Caco-2 (cell line): ENCODE data around the gene CX3CR1. TPM values are rescaled to one million over a fixed set of nuclear protein-coding genes. Genes with fewer than 3 reads are reported as not detected.

Experiments used
- BruUV-seq: library from RNA; stranded (reverse); fragments of 400-500 nt; replicated peaks from 2 replicates; lab custom pipeline; 2021; lab: Mats Ljungman, UMichigan
- CTCF ChIA-PET: fragments of 300-600 bp; sonication (Branson Sonifier 250); formaldehyde crosslinking; loops from one replicate; lab custom pipeline; 2022; ENCODE audit warnings: antibody characterized with exemption; lab: Charles Lee
- POLR2A ChIA-PET: fragments of 300-600 bp; sonication (Branson Sonifier 250); formaldehyde crosslinking; loops from one replicate; lab custom pipeline; 2022; ENCODE audit warnings: antibody characterized with exemption; lab: Charles Lee
- DNase-seq, 2 experiments: peaks; one replicate each; pipeline versions ENCODE4 v3.0.0 to v3.0.0-alpha.2; 2020 to 2022
- H3K27me3 ChIP-seq: replicated peaks from 2 replicates; pipeline ENCODE4 v1.6.0; 2011; ENCODE audit warnings: low read length; ENCODE audit not compliant: control insufficient read depth, insufficient read depth
- H3K36me3 ChIP-seq: 2 replicates; pipeline ENCODE4 v1.5.1; 2011; ENCODE audit warnings: low read length; ENCODE audit not compliant: control insufficient read depth, insufficient read depth
- H3K4me1 ChIP-seq: fragments of 250-450 bp; sonication (Bioruptor Pico); 2 replicates; pipeline ENCODE4 v1.5.1; 2020; ENCODE audit warnings: mild to moderate bottlenecking
- H3K4me3 ChIP-seq: 2 replicates; pipeline ENCODE4 v1.5.1; 2011; ENCODE audit warnings: low read depth, mild to moderate bottlenecking, control low read depth, low read length
- H3K9me3 ChIP-seq: fragments of 250-450 bp; sonication (Bioruptor Pico); 2 replicates; pipeline ENCODE4 v1.5.1; 2020; ENCODE audit warnings: mild to moderate bottlenecking, moderate library complexity
- H3K27ac Mint-ChIP-seq: one replicate; pipeline ENCODE4 v1.8.0; 2022; ENCODE audit warnings: mixed read lengths; ENCODE audit not compliant: unreplicated experiment
- H3K27me3 Mint-ChIP-seq: one replicate; pipeline ENCODE4 v1.8.0; 2022; ENCODE audit warnings: mixed read lengths; ENCODE audit not compliant: insufficient read depth, unreplicated experiment
- H3K36me3 Mint-ChIP-seq: one replicate; pipeline ENCODE4 v1.8.0; 2022; ENCODE audit warnings: mild to moderate bottlenecking, mixed read lengths; ENCODE audit not compliant: insufficient read depth, unreplicated experiment
- H3K4me1 Mint-ChIP-seq: one replicate; pipeline ENCODE4 v1.8.0; 2022; ENCODE audit warnings: low read depth, mixed read lengths; ENCODE audit not compliant: unreplicated experiment
- H3K4me3 Mint-ChIP-seq: one replicate; pipeline ENCODE4 v1.8.0; 2022; ENCODE audit warnings: mild to moderate bottlenecking, moderate library complexity, mixed read lengths; ENCODE audit not compliant: unreplicated experiment
- H3K9me3 Mint-ChIP-seq: one replicate; pipeline ENCODE4 v1.8.0; 2022; ENCODE audit warnings: mixed read lengths; ENCODE audit not compliant: unreplicated experiment
- intact Hi-C: fragments of 100-400 bp; cut with micrococcal nuclease; formaldehyde crosslinking; loops from one replicate; pipeline ENCODE4 v1.10.0; 2022; ENCODE audit not compliant: unreplicated experiment
- total RNA-seq: library from RNA; stranded (reverse); gene quantifications from 2 replicates; pipeline ENCODE4 v1.2.3, GENCODE V29; 2022
- TF ChIP-seq, protein P1 (sequence below), 2 experiments: fragments of 200-600 bp in 1 of 2; IDR thresholded peaks; 1 replicate in 1 of 2; 2 replicates in 1 of 2; pipeline versions ENCODE4 v1.5.1 to v1.8.0; 2011 to 2022; ENCODE audit warnings: antibody characterized with exemption in 1 of 2, control low read depth in 1 of 2, inconsistent platforms in 1 of 2, low read depth in 1 of 2, low read length in 1 of 2, mild to moderate bottlenecking in 1 of 2, moderate library complexity in 1 of 2; ENCODE audit not compliant: insufficient read depth in 1 of 2, severe bottlenecking in 1 of 2, unreplicated experiment in 1 of 2

CX3CR1 gene
- total RNA-seq, 1 experiment from 2014 or later = 0.61 TPM

DNA sequence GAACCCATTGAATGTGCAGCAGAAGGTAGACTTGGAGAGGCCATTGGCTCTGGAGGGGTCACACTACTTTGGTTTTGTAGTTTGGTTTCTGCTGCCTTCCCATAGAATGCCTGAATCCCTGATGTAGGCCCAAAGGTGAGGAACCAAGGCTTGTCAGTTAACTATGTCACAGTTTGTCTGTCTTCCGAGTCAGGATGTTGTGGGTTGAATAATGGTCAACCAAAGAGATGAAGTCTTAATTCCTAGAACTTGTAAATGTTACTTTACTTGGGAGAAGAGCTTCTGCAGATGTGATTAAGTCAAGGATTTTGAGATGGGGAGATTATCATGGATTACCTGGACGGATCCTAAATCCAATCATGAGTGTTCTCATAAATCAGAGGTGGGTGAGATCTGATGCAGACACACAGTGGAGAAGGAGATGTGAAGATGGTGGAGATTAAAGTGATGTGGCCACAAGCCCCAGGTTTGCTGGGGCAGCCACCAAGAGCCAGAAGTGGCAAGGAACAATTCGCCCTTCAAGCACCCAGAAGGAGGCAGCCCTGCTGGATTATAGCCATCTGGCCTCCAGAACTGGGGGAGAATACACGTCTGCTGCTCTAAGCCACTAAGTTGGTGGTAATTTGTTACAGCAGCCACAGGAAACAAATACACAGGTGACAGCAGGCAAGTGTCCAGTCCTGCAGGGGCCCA lies 47.4 kb upstream of the CX3CR1 start:
- no peaks in the 10 kb centered on the region for H3K36me3 Mint-ChIP-seq
- no peaks in the 10 kb centered on the region for H3K36me3 ChIP-seq
- no TSS peak for BruUV-seq
- no peak overlapping the region for H3K27ac Mint-ChIP-seq
- H3K4me3 Mint-ChIP-seq = no peak overlapping the region
- no peak for DNase-seq
- no peaks in the 10 kb centered on the region for H3K4me1 ChIP-seq
- ChIA-PET POLR2A (no interaction called here), CTCF (no interaction called here)
- intact Hi-C loops = no loop called here
- no peaks in the 10 kb centered on the region for H3K27me3 Mint-ChIP-seq
- H3K4me1 Mint-ChIP-seq = no peaks in the 10 kb centered on the region
- H3K27me3 ChIP-seq = no peaks in the 10 kb centered on the region
- no peak overlapping the region for H3K4me3 ChIP-seq
- no peaks in the 10 kb centered on the region for H3K9me3 ChIP-seq
- H3K9me3 Mint-ChIP-seq = no peaks in the 10 kb centered on the region
- TF ChIP-seq, protein P1, sequence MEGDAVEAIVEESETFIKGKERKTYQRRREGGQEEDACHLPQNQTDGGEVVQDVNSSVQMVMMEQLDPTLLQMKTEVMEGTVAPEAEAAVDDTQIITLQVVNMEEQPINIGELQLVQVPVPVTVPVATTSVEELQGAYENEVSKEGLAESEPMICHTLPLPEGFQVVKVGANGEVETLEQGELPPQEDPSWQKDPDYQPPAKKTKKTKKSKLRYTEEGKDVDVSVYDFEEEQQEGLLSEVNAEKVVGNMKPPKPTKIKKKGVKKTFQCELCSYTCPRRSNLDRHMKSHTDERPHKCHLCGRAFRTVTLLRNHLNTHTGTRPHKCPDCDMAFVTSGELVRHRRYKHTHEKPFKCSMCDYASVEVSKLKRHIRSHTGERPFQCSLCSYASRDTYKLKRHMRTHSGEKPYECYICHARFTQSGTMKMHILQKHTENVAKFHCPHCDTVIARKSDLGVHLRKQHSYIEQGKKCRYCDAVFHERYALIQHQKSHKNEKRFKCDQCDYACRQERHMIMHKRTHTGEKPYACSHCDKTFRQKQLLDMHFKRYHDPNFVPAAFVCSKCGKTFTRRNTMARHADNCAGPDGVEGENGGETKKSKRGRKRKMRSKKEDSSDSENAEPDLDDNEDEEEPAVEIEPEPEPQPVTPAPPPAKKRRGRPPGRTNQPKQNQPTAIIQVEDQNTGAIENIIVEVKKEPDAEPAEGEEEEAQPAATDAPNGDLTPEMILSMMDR (IDR thresholded peaks at IDR 0.05; ENCODE audit: insufficient read depth in 1 of 2, low read depth in 1 of 2, low read length in 1 of 2, severe bottlenecking in 1 of 2, unreplicated experiment in 1 of 2) = no peak

DNA sequence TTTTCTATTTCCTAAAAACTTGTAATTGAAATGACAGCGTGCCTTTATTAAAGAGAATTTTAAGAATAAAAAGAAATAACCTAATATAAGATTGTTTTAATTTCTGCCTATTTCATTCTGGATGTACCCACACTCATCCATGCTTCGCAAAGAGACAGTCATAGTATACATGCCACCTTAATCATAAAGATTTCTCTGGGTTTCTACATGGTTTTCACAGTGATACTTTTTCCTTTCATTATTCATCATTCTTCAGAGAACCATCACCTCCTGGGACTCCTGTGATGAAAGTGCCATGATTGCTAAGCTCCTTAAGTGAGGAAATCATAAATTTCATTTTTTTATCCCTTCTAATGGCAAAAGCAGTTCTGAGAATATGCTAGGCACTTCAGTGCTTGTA lies 45.4 kb upstream of the CX3CR1 start:
- no peak overlapping the region for H3K27ac Mint-ChIP-seq
- H3K27me3 Mint-ChIP-seq = no peaks in the 10 kb centered on the region

DNA sequence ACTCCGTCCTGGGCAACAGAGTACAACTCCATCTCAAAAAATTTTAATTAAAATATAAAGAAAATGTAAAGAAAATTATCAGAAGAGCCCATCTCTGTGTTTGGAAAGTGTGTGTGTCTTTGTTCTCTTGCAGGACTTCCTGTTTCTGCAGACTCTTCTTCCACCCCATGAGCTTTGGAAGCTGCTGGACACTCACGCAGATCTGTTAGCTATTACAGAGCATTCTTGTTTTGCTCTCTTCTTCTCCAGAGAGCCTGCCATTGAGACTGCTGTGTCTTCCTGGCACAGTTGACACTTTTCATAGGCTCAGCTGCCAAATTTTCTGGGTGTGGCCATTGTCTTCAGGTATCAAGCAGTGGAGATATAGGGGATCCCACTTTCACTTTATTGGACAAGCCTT lies 43.7 kb upstream of the CX3CR1 start:
- Mint-ChIP-seq H3K36me3 (no peaks in the 10 kb centered on the region), H3K4me3 (no peak overlapping the region), H3K4me1 (no peaks in the 10 kb centered on the region), H3K27ac (no peak overlapping the region), H3K27me3 (no peaks in the 10 kb centered on the region), H3K9me3 (peaks cover 6% of the 10 kb centered on the region)
- no TSS peak for BruUV-seq
- ChIA-PET POLR2A (no interaction called here), CTCF (no interaction called here)
- Histone ChIP-seq H3K4me1 (no peaks in the 10 kb centered on the region), H3K36me3 (no peaks in the 10 kb centered on the region), H3K27me3 (no peaks in the 10 kb centered on the region), H3K9me3 (0 out of 2 replicates have a peak, but pooled peaks cover 5% of the 10 kb centered on the region), H3K4me3 (no peak overlapping the region)
- TF ChIP-seq, protein P1 (IDR thresholded peaks at IDR 0.05; ENCODE audit: insufficient read depth in 1 of 2, low read depth in 1 of 2, low read length in 1 of 2, severe bottlenecking in 1 of 2, unreplicated experiment in 1 of 2) = no peak
- intact Hi-C loops = no loop called here
- no peak for DNase-seq

More for the DNA sequence above, 45.4 kb upstream of the CX3CR1 start:
- Histone ChIP-seq H3K9me3 (no peaks in the 10 kb centered on the region), H3K36me3 (no peaks in the 10 kb centered on the region), H3K4me3 (no peak overlapping the region), H3K4me1 (no peaks in the 10 kb centered on the region), H3K27me3 (no peaks in the 10 kb centered on the region)
- no peaks in the 10 kb centered on the region for H3K4me1 Mint-ChIP-seq
- H3K9me3 Mint-ChIP-seq = no peaks in the 10 kb centered on the region
- BruUV-seq = no TSS peak
- H3K36me3 Mint-ChIP-seq = no peaks in the 10 kb centered on the region
- POLR2A ChIA-PET = no interaction called here
- no peak for DNase-seq
- TF ChIP-seq, protein P1 (IDR thresholded peaks at IDR 0.05; ENCODE audit: insufficient read depth in 1 of 2, low read depth in 1 of 2, low read length in 1 of 2, severe bottlenecking in 1 of 2, unreplicated experiment in 1 of 2) = no peak
- CTCF ChIA-PET = no interaction called here
- H3K4me3 Mint-ChIP-seq = no peak overlapping the region
- intact Hi-C loops = no loop called here
